Astrocyte (in vitro differentiated cells and primary cell): ENCODE measurements around the gene SIGLEC12.

Experiments
- CTCF ChIP-seq: IDR thresholded peaks from 2 replicates; pipeline ENCODE4 v1.5.1; 2011; ENCODE audit warnings: low read depth, mild to moderate bottlenecking, inconsistent platforms, low read length, moderate library complexity; ENCODE audit not compliant: insufficient read depth
- EZH2 ChIP-seq: IDR thresholded peaks from 2 replicates; pipeline ENCODE4 v1.6.1; 2012; ENCODE audit warnings: mild to moderate bottlenecking, low read length, inconsistent platforms; ENCODE audit not compliant: insufficient read depth

GRCh38 chr19:51549533-51550324 lies 48.1 kb upstream of the SIGLEC12 start:
- no peak for TF ChIP-seq CTCF
- no peak for TF ChIP-seq EZH2
